ENCODE measurements around the gene RAB11B.

Gene RAB11B

GRCh38 chr19:8451885-8452284, 61.7 kb downstream of the RAB11B start:
- no peaks in the 10 kb centered on the region for H3K9me3 ChIP-seq (ENCODE audit: control extremely low read depth in 1 of 5, control insufficient read depth in 4 of 5, insufficient read depth in 2 of 5, low read depth in 1 of 5, low read length in 4 of 5)
- 50% methylated on average over 2 of the region's 3 CpGs for WGBS (ENCODE audit: insufficient coverage)
- ChIA-PET CTCF (interaction anchor here (1.1 to 1.7 kb wide), 3 partner anchors 18 to 41 kb away, joined by 3 to 4 read pairs (median 3); partner anchors contain the start of gene MARCHF2), POLR2A (no interaction called here)
- peaks cover 9 to 51% (median 29%) of the 10 kb centered on the region in 4 experiments for H3K4me1 ChIP-seq (ENCODE audit: control extremely low read depth in 1 of 4, control insufficient read depth in 4 of 4, insufficient read depth in 4 of 4, low read length in 3 of 4)
- H3K36me3 ChIP-seq (ENCODE audit: control insufficient read depth in 4 of 4, insufficient read depth in 4 of 4, low read length in 3 of 4), result peaks cover 19 to 72% (median 39%) of the 10 kb centered on the region in 4 experiments
- no peaks in the 10 kb centered on the region for H3K27me3 ChIP-seq (replicated peaks in 2 of 5; ENCODE audit: control insufficient read depth in 4 of 5, insufficient read depth in 5 of 5, low read length in 4 of 5)
- H3K4me3 ChIP-seq (ENCODE audit: control insufficient read depth in 1 of 7, extremely low read depth in 1 of 7, insufficient read depth in 4 of 7, low read depth in 2 of 7, low read length in 6 of 7), result no peak overlapping the region
- peak; percentile 17 to 27 (median 26) for DNase-seq
- peak overlapping the region in 1 of 2 experiments; percentile 15 for H3K27ac ChIP-seq (ENCODE audit: insufficient read depth in 1 of 2, low read depth in 1 of 2, low read length in 2 of 2, poor library complexity in 1 of 2, severe bottlenecking in 2 of 2)

- POLR2A ChIA-PET, result interaction anchor here (0.6 kb wide), 1 partner anchor 455 kb away, joined by 3 read pairs; no protein-coding TSS in a partner anchor
- 100% methylated on average over 2 of the region's 4 CpGs for WGBS (ENCODE audit: insufficient coverage)
- Histone ChIP-seq H3K4me1 (ENCODE audit: control extremely low read depth in 1 of 4, control insufficient read depth in 4 of 4, insufficient read depth in 4 of 4, low read length in 3 of 4) (peaks cover 2 to 44% (median 22%) of the 10 kb centered on the region in 4 experiments), H3K27ac (ENCODE audit: insufficient read depth in 1 of 2, low read depth in 1 of 2, low read length in 2 of 2, poor library complexity in 1 of 2, severe bottlenecking in 2 of 2) (peak overlapping the region in 1 of 2 experiments; percentile 6), H3K9me3 (ENCODE audit: control extremely low read depth in 1 of 5, control insufficient read depth in 4 of 5, insufficient read depth in 2 of 5, low read depth in 1 of 5, low read length in 4 of 5) (no peaks in the 10 kb centered on the region), H3K36me3 (ENCODE audit: control insufficient read depth in 4 of 4, insufficient read depth in 4 of 4, low read length in 3 of 4) (peaks cover 15 to 72% (median 41%) of the 10 kb centered on the region in 4 experiments), H3K4me3 (ENCODE audit: control insufficient read depth in 1 of 7, extremely low read depth in 1 of 7, insufficient read depth in 4 of 7, low read depth in 2 of 7, low read length in 6 of 7) (no peak overlapping the region), H3K27me3 (replicated peaks in 2 of 5; ENCODE audit: control insufficient read depth in 4 of 5, insufficient read depth in 5 of 5, low read length in 4 of 5) (no peaks in the 10 kb centered on the region)
- no peak for DNase-seq
- CTCF ChIA-PET, result interaction anchor here (1.0 to 1.7 kb wide), 6 partner anchors 19 to 126 kb away, joined by 3 to 7 read pairs (median 3); partner anchors contain the start of gene MARCHF2
These were observed 62.4 kb downstream of the RAB11B start for GRCh38 chr19:8452446-8453123.

- Histone ChIP-seq H3K9me3 (ENCODE audit: control extremely low read depth in 1 of 5, control insufficient read depth in 4 of 5, insufficient read depth in 2 of 5, low read depth in 1 of 5, low read length in 4 of 5) (no peaks in the 10 kb centered on the region), H3K27ac (ENCODE audit: insufficient read depth in 1 of 2, low read depth in 1 of 2, low read length in 2 of 2, poor library complexity in 1 of 2, severe bottlenecking in 2 of 2) (peak overlapping the region in 1 of 2 experiments; percentile 2), H3K4me1 (ENCODE audit: control extremely low read depth in 1 of 4, control insufficient read depth in 4 of 4, insufficient read depth in 4 of 4, low read length in 3 of 4) (peaks cover 2 to 34% (median 20%) of the 10 kb centered on the region in 4 experiments), H3K27me3 (replicated peaks in 2 of 5; ENCODE audit: control insufficient read depth in 4 of 5, insufficient read depth in 5 of 5, low read length in 4 of 5) (no peaks in the 10 kb centered on the region), H3K4me3 (ENCODE audit: control insufficient read depth in 1 of 7, extremely low read depth in 1 of 7, insufficient read depth in 4 of 7, low read depth in 2 of 7, low read length in 6 of 7) (no peak overlapping the region), H3K36me3 (ENCODE audit: control insufficient read depth in 4 of 4, insufficient read depth in 4 of 4, low read length in 3 of 4) (peaks cover 15 to 76% (median 42%) of the 10 kb centered on the region in 4 experiments)
- ChIA-PET POLR2A (no interaction called here), CTCF (interaction anchor here (1.0 to 1.7 kb wide), 5 partner anchors 20 to 124 kb away, joined by 3 to 7 read pairs (median 3); no protein-coding TSS in a partner anchor)
- no peak for DNase-seq
- 85% methylated on average over 4 of the region's 6 CpGs for WGBS (ENCODE audit: insufficient coverage)
These were observed 63.5 kb downstream of the RAB11B start for GRCh38 chr19:8453616-8454015.

Data from common myeloid progenitor, CD34-positive (primary cell).